Jurkat, Clone E6-1 (cell line): Measurements from ENCODE around the gene SLC1A1.
"Not testable (repeated sequence)": the region's sequence is repeated elsewhere in the genome, so short reads cannot be mapped to it uniquely, and the experiment has no call there.

Experiments
- DNase-seq: peaks from one replicate; pipeline ENCODE4 v3.0.0-alpha.2; 2011; ENCODE audit warnings: low read depth, low spot score
- H3K4me3 ChIP-seq: 2 replicates; pipeline ENCODE4 v1.5.1; 2011; ENCODE audit warnings: mild to moderate bottlenecking, low read length, control low read depth, moderate library complexity

Gene SLC1A1

DNA sequence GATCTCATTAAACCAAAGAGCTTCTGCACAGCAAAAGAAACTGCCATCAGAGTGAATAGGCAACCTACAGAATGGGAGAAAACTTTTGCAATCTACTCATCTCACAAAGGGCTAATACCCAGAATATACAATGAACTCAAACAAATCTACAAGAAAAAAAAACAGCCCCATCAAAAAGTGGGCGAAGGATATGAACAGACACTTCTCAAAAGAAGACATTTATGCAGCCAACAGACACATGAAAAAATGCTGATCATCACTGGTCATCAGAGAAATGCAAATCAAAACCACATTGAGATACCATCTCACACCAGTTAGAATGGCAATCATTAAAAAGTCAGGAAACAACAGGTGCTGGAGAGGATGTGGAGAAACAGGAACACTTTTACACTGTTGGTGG, 45.9 kb downstream of the SLC1A1 start:
- H3K4me3 ChIP-seq, DNase-seq: not testable (repeated sequence)

DNA sequence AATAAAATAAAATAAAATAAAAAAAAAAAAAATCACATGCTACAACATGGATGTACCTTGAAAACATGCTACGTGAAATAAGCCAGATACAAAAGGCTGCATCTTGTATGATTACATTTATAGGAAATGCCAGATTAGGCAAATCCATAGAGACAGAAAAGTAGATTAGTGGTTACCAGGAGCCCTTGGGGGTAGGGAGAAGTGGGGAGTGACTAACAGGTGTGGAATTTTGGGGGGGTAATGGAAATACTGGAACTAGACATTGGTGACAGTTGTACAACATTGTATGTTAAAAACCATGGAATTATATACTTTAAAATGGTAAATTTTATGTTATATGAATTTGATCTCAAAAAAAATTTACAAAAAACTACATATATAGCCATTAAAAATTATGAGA, 47.3 kb downstream of the SLC1A1 start:
- no peak for DNase-seq
- H3K4me3 ChIP-seq, result no peak overlapping the region

DNA sequence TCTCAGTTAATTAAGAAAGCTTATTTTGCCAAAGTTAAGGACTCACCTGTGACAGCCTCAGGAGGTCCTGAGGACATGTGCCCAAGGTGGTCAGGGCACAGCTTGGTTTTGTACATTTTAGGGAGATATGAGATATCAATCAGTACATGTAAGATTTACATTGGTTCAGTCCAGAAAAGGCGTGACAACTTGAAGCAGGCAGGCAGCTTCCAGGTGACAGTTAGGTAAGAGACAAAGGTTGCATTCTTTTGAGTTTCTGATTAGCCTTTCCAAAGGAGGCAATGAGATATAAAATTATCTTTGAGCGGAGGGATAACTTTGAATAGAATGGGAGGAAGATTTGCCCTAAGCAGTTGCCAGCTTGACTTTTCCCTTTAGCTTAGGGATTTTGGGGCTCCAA, 47.8 kb downstream of the SLC1A1 start:
- DNase-seq, result no peak
- no peak overlapping the region for H3K4me3 ChIP-seq

GRCh38 chr9:4538621-4539020, 48.4 kb downstream of the SLC1A1 start:
- no peak for DNase-seq
- H3K4me3 ChIP-seq, result no peak overlapping the region

- H3K4me3 ChIP-seq, result no peak overlapping the region
- DNase-seq, result no peak
Measured at GRCh38 chr9:4540425-4540824, 50.2 kb downstream of the SLC1A1 start.

GRCh38 chr9:4541281-4541680, 51.0 kb downstream of the SLC1A1 start:
- H3K4me3 ChIP-seq, result no peak overlapping the region
- no peak for DNase-seq

DNA sequence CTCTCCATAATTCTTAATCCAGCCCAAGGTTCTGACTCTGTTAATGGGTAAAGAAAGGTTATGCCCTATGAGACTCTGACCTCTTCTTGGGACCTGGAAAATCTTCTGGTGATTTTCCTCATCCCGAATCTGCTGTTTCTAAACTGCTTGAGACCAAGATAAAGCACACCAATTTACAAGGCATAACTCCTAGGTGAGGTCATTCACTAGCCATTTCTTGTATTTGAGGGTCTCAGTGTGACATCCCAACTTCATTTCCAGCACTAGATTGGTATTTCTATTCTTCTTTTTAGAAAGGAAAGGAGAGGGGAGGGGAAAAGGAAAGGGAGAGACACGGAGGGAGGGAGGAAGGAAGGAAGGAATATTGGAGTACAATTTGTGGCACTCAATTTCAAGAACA, 51.6 kb downstream of the SLC1A1 start:
- H3K4me3 ChIP-seq, result no peak overlapping the region

GRCh38 chr9:4544714-4545113, 54.4 kb downstream of the SLC1A1 start:
- not testable (repeated sequence) for H3K4me3 ChIP-seq, DNase-seq

More for the DNA sequence above, 51.6 kb downstream of the SLC1A1 start:
- no peak for DNase-seq

DNA sequence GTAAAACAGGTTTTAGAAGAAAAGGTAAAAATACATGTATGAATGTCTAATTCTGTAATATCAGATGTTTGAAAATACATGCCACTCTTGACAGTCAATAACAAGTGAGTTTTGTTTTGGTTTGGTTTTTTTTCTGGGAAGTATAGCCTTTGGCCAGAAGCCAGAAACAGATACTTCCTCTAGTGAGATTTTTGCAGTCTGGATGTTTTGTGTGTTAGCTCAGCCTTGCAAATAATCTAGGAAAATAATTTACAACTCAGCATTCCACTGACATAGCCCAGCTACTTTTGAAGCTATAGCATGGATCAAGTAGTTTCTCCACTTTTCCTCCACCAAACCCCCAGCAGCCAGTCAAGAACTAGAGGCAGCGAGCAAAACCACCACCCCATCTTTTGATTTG, 56.7 kb downstream of the SLC1A1 start:
- no peak overlapping the region for H3K4me3 ChIP-seq
- DNase-seq, result no peak

- no peak overlapping the region for H3K4me3 ChIP-seq
- no peak for DNase-seq
Measured at GRCh38 chr9:4548811-4549725, 58.8 kb downstream of the SLC1A1 start.

DNA sequence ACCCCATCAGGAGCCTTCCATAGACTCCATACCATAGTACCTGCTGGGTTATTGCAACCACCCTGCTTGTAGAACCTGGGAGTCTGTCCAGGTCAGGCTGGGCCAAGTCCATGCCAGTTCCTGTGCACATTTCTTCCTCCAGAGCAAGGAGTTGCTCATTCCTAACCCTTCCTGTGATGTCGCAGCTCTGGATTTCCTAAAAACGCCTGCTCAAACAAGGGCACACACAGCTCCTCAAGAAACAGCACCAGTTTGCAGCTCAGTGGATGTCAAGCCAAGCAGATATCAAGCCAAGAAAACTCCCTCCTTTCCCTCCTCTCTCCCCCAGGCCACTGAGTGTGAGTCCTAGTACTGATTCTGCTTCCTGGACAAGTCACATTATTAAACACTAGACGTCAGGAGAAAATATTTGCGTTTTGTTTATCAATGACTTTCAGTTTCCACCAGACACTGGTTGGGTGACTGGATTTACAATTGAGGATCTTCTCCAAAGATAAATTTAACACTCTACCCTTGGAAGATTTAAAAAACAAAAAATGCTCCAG, 59.6 kb downstream of the SLC1A1 start:
- DNase-seq, result no peak

GRCh38 chr9:4550777-4551484, 60.7 kb downstream of the SLC1A1 start:
- no peak overlapping the region for H3K4me3 ChIP-seq
- peak; percentile 90 for DNase-seq

More for the DNA sequence above, 59.6 kb downstream of the SLC1A1 start:
- no peak overlapping the region for H3K4me3 ChIP-seq

GRCh38 chr9:4553951-4554381, 63.7 kb downstream of the SLC1A1 start:
- no peak for DNase-seq
- no peak overlapping the region for H3K4me3 ChIP-seq

GRCh38 chr9:4555236-4555635, 65.0 kb downstream of the SLC1A1 start:
- H3K4me3 ChIP-seq, result no peak overlapping the region
- DNase-seq, result peak; percentile 43

- H3K4me3 ChIP-seq, result no peak overlapping the region
Measured at GRCh38 chr9:4558371-4558998, 68.2 kb downstream of the SLC1A1 start.

GRCh38 chr9:4559261-4560182, 69.3 kb downstream of the SLC1A1 start:
- no peak overlapping the region for H3K4me3 ChIP-seq
- no peak for DNase-seq

More at GRCh38 chr9:4558371-4558998, 68.2 kb downstream of the SLC1A1 start:
- no peak for DNase-seq

DNA sequence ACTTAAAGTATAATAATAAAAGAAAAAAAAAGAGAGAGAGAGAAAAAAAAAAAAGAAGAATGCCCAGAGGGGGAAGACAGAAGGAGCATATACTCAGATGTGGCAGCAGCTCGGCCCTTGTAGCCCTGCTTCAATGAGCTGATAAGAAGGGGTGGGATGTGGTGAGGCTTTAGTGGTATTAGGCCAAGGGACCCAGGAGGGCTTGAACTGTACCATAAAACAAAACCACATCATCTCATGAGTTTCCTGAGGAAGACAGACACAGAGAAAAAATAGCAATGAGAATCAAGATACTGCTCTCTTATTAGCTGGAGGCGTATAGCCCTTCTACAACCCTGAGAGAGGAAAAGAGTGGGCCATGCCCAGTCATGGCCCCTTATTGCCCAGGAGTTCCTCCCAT, 72.8 kb downstream of the SLC1A1 start:
- DNase-seq, result peak; percentile 79
- H3K4me3 ChIP-seq, result no peak overlapping the region

DNA sequence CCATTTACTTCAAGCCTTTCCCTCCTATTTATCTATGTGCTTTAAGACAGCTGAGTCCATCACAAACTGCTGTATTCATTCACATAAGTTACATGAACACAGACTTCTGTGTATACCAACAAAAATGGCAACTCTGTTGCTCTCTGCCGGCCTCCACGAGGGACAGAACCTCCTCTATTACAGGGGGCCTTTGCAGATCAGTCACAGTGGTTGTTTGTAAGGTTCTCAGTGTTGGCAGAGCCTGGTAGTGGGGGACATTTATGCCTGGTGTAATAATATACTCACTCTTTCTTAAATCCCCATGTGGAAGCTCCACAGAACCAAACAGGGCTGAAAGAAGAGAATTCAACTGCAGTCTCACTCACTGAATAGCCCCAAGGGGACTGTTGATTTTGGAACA, 76.5 kb downstream of the SLC1A1 start:
- H3K4me3 ChIP-seq, result no peak overlapping the region
- DNase-seq, result no peak

- no peak overlapping the region for H3K4me3 ChIP-seq
- DNase-seq, result no peak
Measured at GRCh38 chr9:4567601-4568000, 77.3 kb downstream of the SLC1A1 start.
